Uterus (tissue), 4 donors: ENCODE measurements around the gene SYNE1. TPM values are rescaled to one million over a fixed set of nuclear protein-coding genes. Genes with fewer than 3 reads are reported as not detected.
A peak's percentile ranks its signal among the peaks of the same experiment; 100 is the strongest.

ENCODE experiments used
- DNase-seq, 2 donors: peaks; one replicate each; pipeline ENCODE4 v3.0.0-alpha.2; 2019 to 2020
- H3K27ac ChIP-seq, 2 donors: fragments of 200-600 bp; sonication (generic); 1 replicate in 1 of 2; 2 replicates in 1 of 2; pipeline ENCODE4 v1.5.1; 2016 to 2018
- H3K27me3 ChIP-seq, 2 donors: fragments of 200-600 bp; sonication (generic); one replicate each; pipeline ENCODE4 v1.5.1; 2018 to 2019; ENCODE audit warnings: control low read depth in 1 of 2
- H3K36me3 ChIP-seq, 2 donors: fragments of 200-600 bp; sonication (generic); one replicate each; pipeline ENCODE4 v1.5.1; 2019; ENCODE audit warnings: control low read depth in 1 of 2
- H3K4me1 ChIP-seq, 2 donors: fragments of 200-600 bp; sonication (generic); one replicate each; pipeline ENCODE4 v1.5.1; 2018 to 2019; ENCODE audit warnings: control low read depth in 1 of 2
- H3K4me3 ChIP-seq, 2 donors: fragments of 200-600 bp; sonication (generic); 1 replicate in 1 of 2; 2 replicates in 1 of 2; pipeline ENCODE4 v1.5.1; 2018 to 2019; ENCODE audit warnings: mild to moderate bottlenecking in 1 of 2
- H3K9me3 ChIP-seq, 2 donors: fragments of 200-600 bp; sonication (generic); one replicate each; pipeline ENCODE4 v1.5.1; 2019; ENCODE audit warnings: control low read depth in 1 of 2
- POLR2A ChIP-seq, 2 donors: fragments of 450-650 bp; IDR thresholded peaks; one replicate each; pipeline ENCODE4 v1.6.1; 2016; ENCODE audit warnings: antibody characterized with exemption in 2 of 2, mild to moderate bottlenecking in 1 of 2, moderate library complexity in 1 of 2
- intact Hi-C: fragments of 100-400 bp; cut with DNase I; formaldehyde crosslinking; loops from one replicate; pipeline ENCODE4 v1.15.1; 2023; ENCODE audit warnings: low total_unique reads
- total RNA-seq, 4 donors: library from RNA; depleted of rRNA in 3 of 4; stranded (reverse); fragments of >200 nt in 3 of 4; gene quantifications; one replicate each; pipeline versions ENCODE4 v1.1.0 to v1.2.4, GENCODE V29; 2014 to 2023
- TF ChIP-seq, protein P1 (sequence below), 4 experiments: fragments of 200-600 bp in 2 of 4; fragments of 450-650 bp in 2 of 4; sonication (generic) in 2 of 4; IDR thresholded peaks; one replicate each; pipeline ENCODE4 v1.5.1; 2016 to 2019; ENCODE audit warnings: antibody characterized with exemption in 4 of 4, mild to moderate bottlenecking in 2 of 4, moderate library complexity in 1 of 4
- donor health status: DM: yes; HTN: yes; CAD: no.

Gene SYNE1
- total RNA-seq, 4 donors from 2014 or later = 134 to 339 (median 181) TPM

DNA sequence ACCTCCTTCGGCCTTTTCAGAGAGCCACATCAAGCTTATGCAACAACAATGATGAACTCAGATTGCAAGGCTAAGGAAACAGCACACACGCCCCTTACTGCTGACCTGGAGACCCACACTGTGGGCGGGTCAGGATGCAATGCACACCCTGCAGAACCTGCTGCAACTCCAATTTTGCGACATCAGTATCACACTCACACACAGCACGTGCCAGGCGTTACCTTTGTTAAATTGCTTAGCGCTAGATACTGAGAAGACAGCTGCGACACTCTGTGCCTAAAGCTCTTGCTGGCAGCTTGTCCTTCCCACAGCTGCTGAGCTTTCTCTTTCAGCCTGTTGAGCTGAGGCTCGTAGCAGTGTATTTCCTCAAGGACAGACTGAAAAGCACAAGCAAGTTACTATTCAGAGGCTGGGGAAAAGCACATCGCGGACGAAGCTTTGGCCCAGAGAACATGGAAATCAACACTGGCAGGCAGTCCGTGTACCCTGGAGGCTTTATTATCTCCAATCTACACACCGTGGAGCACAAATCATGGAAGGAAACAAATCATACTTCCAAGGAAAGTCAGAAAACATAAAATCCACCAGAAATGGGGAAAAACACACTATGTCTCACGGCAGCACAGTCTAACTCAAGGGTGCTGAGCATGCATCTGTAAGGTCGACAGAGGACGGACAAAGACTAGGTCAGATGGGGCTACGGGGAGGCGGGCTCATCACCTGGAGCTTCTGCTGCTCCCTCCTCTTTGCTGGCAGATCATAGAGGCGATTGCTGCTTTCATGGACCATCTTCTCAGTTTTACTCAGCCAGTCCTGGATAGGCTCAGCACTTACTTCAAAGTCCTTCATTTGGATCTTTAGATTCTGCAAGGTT, 268.2 kb downstream of the SYNE1 start:
- peak; percentile 44 to 58 for DNase-seq
- intact Hi-C loops = no loop called here

GRCh38 chr6:152364866-152365265, 272.3 kb downstream of the SYNE1 start:
- no peak for DNase-seq
- Histone ChIP-seq H3K9me3 (no peaks in the 10 kb centered on the region), H3K27ac (no peak overlapping the region), H3K4me3 (no peak overlapping the region), H3K36me3 (no peaks in the 10 kb centered on the region), H3K27me3 (no peaks in the 10 kb centered on the region), H3K4me1 (no peaks in the 10 kb centered on the region)
- TF ChIP-seq POLR2A (IDR thresholded peaks at IDR 0.05) = no peak
- TF ChIP-seq, protein P1, sequence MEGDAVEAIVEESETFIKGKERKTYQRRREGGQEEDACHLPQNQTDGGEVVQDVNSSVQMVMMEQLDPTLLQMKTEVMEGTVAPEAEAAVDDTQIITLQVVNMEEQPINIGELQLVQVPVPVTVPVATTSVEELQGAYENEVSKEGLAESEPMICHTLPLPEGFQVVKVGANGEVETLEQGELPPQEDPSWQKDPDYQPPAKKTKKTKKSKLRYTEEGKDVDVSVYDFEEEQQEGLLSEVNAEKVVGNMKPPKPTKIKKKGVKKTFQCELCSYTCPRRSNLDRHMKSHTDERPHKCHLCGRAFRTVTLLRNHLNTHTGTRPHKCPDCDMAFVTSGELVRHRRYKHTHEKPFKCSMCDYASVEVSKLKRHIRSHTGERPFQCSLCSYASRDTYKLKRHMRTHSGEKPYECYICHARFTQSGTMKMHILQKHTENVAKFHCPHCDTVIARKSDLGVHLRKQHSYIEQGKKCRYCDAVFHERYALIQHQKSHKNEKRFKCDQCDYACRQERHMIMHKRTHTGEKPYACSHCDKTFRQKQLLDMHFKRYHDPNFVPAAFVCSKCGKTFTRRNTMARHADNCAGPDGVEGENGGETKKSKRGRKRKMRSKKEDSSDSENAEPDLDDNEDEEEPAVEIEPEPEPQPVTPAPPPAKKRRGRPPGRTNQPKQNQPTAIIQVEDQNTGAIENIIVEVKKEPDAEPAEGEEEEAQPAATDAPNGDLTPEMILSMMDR (IDR thresholded peaks at IDR 0.05) = no peak
- intact Hi-C loops = no loop called here

More for the DNA sequence above, 268.2 kb downstream of the SYNE1 start:
- Histone ChIP-seq H3K27me3 (no peaks in the 10 kb centered on the region), H3K27ac (peak overlapping the region; percentile 42 to 53), H3K36me3 (no peaks in the 10 kb centered on the region), H3K4me1 (no peaks in the 10 kb centered on the region), H3K9me3 (no peaks in the 10 kb centered on the region), H3K4me3 (no peak overlapping the region)
- no peak for TF ChIP-seq POLR2A (IDR thresholded peaks at IDR 0.05)
- TF ChIP-seq, protein P1 (IDR thresholded peaks at IDR 0.05) = no peak

GRCh38 chr6:152360034-152360433, 277.1 kb downstream of the SYNE1 start:
- no peak for DNase-seq
- no peak overlapping the region for H3K4me3 ChIP-seq
- TF ChIP-seq POLR2A (IDR thresholded peaks at IDR 0.05) = no peak
- TF ChIP-seq, protein P1 (IDR thresholded peaks at IDR 0.05) = no peak
- no peaks in the 10 kb centered on the region for H3K36me3 ChIP-seq
- H3K27ac ChIP-seq = no peak overlapping the region
- no peaks in the 10 kb centered on the region for H3K27me3 ChIP-seq
- intact Hi-C loops = no loop called here
- H3K4me1 ChIP-seq = no peaks in the 10 kb centered on the region
- H3K9me3 ChIP-seq = no peaks in the 10 kb centered on the region

DNA sequence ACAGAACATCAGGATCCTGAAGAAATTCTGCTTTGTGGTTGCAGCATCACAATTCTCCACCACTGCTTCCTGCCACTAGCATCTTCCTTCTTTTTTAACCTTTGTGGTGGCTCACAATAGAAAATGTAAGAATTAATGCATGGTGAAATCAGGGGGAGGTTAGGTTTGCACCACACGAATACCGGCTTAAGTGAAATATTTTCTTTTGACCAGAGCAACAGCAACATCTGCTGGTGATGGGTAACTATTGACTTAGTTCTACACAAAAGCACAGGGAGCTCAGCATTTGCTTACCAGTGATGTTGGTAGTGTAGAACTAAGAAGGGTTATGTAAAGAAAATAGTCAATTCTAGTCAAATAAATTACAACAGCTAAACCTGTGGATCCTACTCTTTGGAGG, 280.5 kb downstream of the SYNE1 start:
- Histone ChIP-seq H3K36me3 (no peaks in the 10 kb centered on the region), H3K27me3 (no peaks in the 10 kb centered on the region), H3K9me3 (no peaks in the 10 kb centered on the region), H3K4me3 (no peak overlapping the region), H3K27ac (no peak overlapping the region), H3K4me1 (no peaks in the 10 kb centered on the region)
- no peak for TF ChIP-seq POLR2A (IDR thresholded peaks at IDR 0.05)
- TF ChIP-seq, protein P1 (IDR thresholded peaks at IDR 0.05) = peak in 3 of 4 experiments; percentile 15 to 44 (median 17)
- no peak for DNase-seq
- intact Hi-C loops = no loop called here

GRCh38 chr6:152356016-152356415, 281.1 kb downstream of the SYNE1 start:
- intact Hi-C loops = no loop called here

More at GRCh38 chr6:152356016-152356415, 281.1 kb downstream of the SYNE1 start:
- no peak for DNase-seq
- Histone ChIP-seq H3K27me3 (no peaks in the 10 kb centered on the region), H3K4me1 (no peaks in the 10 kb centered on the region), H3K4me3 (no peak overlapping the region), H3K36me3 (no peaks in the 10 kb centered on the region), H3K27ac (no peak overlapping the region), H3K9me3 (no peaks in the 10 kb centered on the region)
- TF ChIP-seq, protein P1 (IDR thresholded peaks at IDR 0.05) = no peak
- no peak for TF ChIP-seq POLR2A (IDR thresholded peaks at IDR 0.05)
